HCT116 (cell line): Measurements from ENCODE around the gene PDIA3. TPM values are rescaled to one million over a fixed set of nuclear protein-coding genes. Genes with fewer than 3 reads are reported as not detected.

Source experiments
- ATAC-seq: fragments of 200-7000 bp; cut with Tn5 transposase; 2 replicates; pipeline ENCODE4 v1.9.1; 2020; ENCODE audit warnings: mild to moderate bottlenecking, moderate library complexity
- BruUV-seq: library from RNA; stranded (reverse); fragments of 400-500 nt; replicated peaks from 2 replicates; lab custom pipeline; 2021; lab: Mats Ljungman, UMichigan
- CTCF ChIA-PET: fragments of 300-600 bp; sonication (Branson Sonifier 250); formaldehyde crosslinking; loops from one replicate; lab custom pipeline; 2021; ENCODE audit warnings: antibody characterized with exemption; lab: Charles Lee
- POLR2A ChIA-PET: fragments of 300-600, 350-600 bp; sonication (Branson Sonifier 250); formaldehyde crosslinking; loops from one replicate; lab custom pipeline; 2021; ENCODE audit warnings: antibody characterized with exemption; lab: Charles Lee
- RAD21 ChIA-PET, 2 experiments: fragments of 300-600 bp; sonication (Branson Sonifier 250); formaldehyde crosslinking; loops; one replicate each; lab custom pipeline; 2023; ENCODE audit warnings: low total read pairs in 2 of 2; ENCODE audit not compliant: uncharacterized antibody in 2 of 2, unreplicated experiment in 2 of 2, low non-redundant PET in 1 of 2; lab: Charles Lee
- DNase-seq: peaks from one replicate; pipeline ENCODE4 v3.0.0-alpha.2; 2010; ENCODE audit warnings: low read depth, low spot score
- H2AFZ ChIP-seq: fragments of 200-600 bp; shearing (Covaris generic), sonication (generic); 2 replicates; pipeline ENCODE4 v1.6.1; 2017; ENCODE audit warnings: low read depth, mixed run types, mixed read lengths, antibody characterized with exemption, low read length; ENCODE audit not compliant: poor library complexity, severe bottlenecking
- H3K27ac ChIP-seq: 2 replicates; pipeline ENCODE4 v1.5.1; 2012; ENCODE audit warnings: low read depth, low read length
- H3K27me3 ChIP-seq: fragments of 200-600 bp; sonication (generic); 2 replicates; pipeline ENCODE4 v1.6.1; 2016; ENCODE audit warnings: mixed run types, low read length, mixed read lengths; ENCODE audit not compliant: insufficient read depth
- H3K36me3 ChIP-seq, 2 experiments: fragments of 200-500 bp in 1 of 2; fragments of 200-600 bp in 1 of 2; sonication (Bioruptor generic) in 1 of 2; sonication (generic) in 1 of 2; 2 replicates each; pipeline versions ENCODE4 v1.5.1 to v1.6.1; 2014 to 2016; ENCODE audit warnings: low read length in 2 of 2, inconsistent platforms in 1 of 2, mixed read lengths in 1 of 2, mixed run types in 1 of 2; ENCODE audit not compliant: insufficient read depth in 2 of 2, control insufficient read depth in 1 of 2
- H3K4me1 ChIP-seq, 2 experiments: fragments of 200-600 bp in 1 of 2; sonication (generic) in 1 of 2; 2 replicates each; pipeline versions ENCODE4 v1.5.1 to v1.6.1; 2012 to 2017; ENCODE audit warnings: low read length in 2 of 2, inconsistent platforms in 1 of 2, mild to moderate bottlenecking in 1 of 2, mixed read lengths in 1 of 2, mixed run types in 1 of 2, moderate library complexity in 1 of 2; ENCODE audit not compliant: insufficient read depth in 2 of 2, control insufficient read depth in 1 of 2
- H3K4me2 ChIP-seq: fragments of 200-600 bp; sonication (generic); 2 replicates; pipeline ENCODE4 v1.6.1; 2017; ENCODE audit warnings: mixed run types, low read length, mixed read lengths
- H3K4me3 ChIP-seq, 2 experiments: fragments of 200-600 bp in 1 of 2; sonication (generic) in 1 of 2; replicated peaks in 1 of 2; 2 replicates each; pipeline ENCODE4 v1.5.1; 2011 to 2016; ENCODE audit warnings: low read length in 2 of 2, control low read depth in 1 of 2, low read depth in 1 of 2, mild to moderate bottlenecking in 1 of 2, mixed read lengths in 1 of 2, mixed run types in 1 of 2
- H3K79me2 ChIP-seq: fragments of 200-600 bp; sonication (generic); 2 replicates; pipeline ENCODE4 v1.6.1; 2017; ENCODE audit warnings: mild to moderate bottlenecking, mixed run types, low read length, moderate library complexity, mixed read lengths; ENCODE audit not compliant: insufficient read depth
- H3K9ac ChIP-seq: fragments of 200-600 bp; sonication (generic); 2 replicates; pipeline ENCODE4 v1.6.1; 2016; ENCODE audit warnings: low read length, mixed read lengths
- H3K9me2 ChIP-seq: fragments of 200-600 bp; sonication (generic), shearing (Covaris generic); 2 replicates; pipeline ENCODE4 v1.6.1; 2017; ENCODE audit warnings: mixed run types, mild to moderate bottlenecking, moderate library complexity; ENCODE audit not compliant: insufficient read depth
- H3K9me3 ChIP-seq, 2 experiments: fragments of 200-500 bp in 1 of 2; fragments of 200-600 bp in 1 of 2; sonication (Bioruptor generic) in 1 of 2; sonication (generic) in 1 of 2; 2 replicates each; pipeline ENCODE4 v1.6.1; 2014 to 2017; ENCODE audit warnings: low read length in 2 of 2, mixed read lengths in 2 of 2, inconsistent platforms in 1 of 2, low read depth in 1 of 2, mild to moderate bottlenecking in 1 of 2, mixed run types in 1 of 2, moderate library complexity in 1 of 2; ENCODE audit not compliant: control insufficient read depth in 1 of 2, insufficient read depth in 1 of 2
- H4K20me1 ChIP-seq: fragments of 200-600 bp; sonication (generic), shearing (Covaris generic); 2 replicates; pipeline ENCODE4 v1.6.1; 2017; ENCODE audit warnings: mixed run types, mild to moderate bottlenecking, moderate library complexity; ENCODE audit not compliant: insufficient read depth
- CEBPB ChIP-seq: IDR thresholded peaks from 2 replicates; pipeline ENCODE4 v1.6.1; 2012; ENCODE audit warnings: low read depth
- EGR1 ChIP-seq: IDR thresholded peaks from 2 replicates; pipeline ENCODE4 v1.6.1; 2012; ENCODE audit warnings: low read depth
- ELF1 ChIP-seq: IDR thresholded peaks from 2 replicates; pipeline ENCODE4 v1.6.1; 2012; ENCODE audit warnings: low read depth, borderline replicate concordance
- EZH2 ChIP-seq: fragments of 200-600 bp; sonication (generic); IDR thresholded peaks from 2 replicates; pipeline ENCODE4 v1.6.1; 2017; ENCODE audit warnings: antibody characterized with exemption, mixed run types
- EZH2phosphoT487 ChIP-seq: fragments of 200-600 bp; IDR thresholded peaks from 2 replicates; pipeline ENCODE4 v1.6.1; 2018; ENCODE audit warnings: antibody characterized with exemption, borderline replicate concordance
- FOSL1 ChIP-seq: IDR thresholded peaks from 2 replicates; pipeline ENCODE4 v1.6.1; 2012; ENCODE audit warnings: low read depth
- JUND ChIP-seq: IDR thresholded peaks from 2 replicates; pipeline ENCODE4 v1.6.1; 2012
- POLR2A ChIP-seq: IDR thresholded peaks from 2 replicates; pipeline ENCODE4 v1.7.0; 2011; ENCODE audit warnings: borderline replicate concordance; ENCODE audit not compliant: insufficient read depth, insufficient read length; ENCODE audit errors: extremely low read depth
- POLR2AphosphoS5 ChIP-seq: IDR thresholded peaks from 2 replicates; pipeline ENCODE4 v1.6.1; 2011; ENCODE audit warnings: mild to moderate bottlenecking, low read depth, low read length, moderate library complexity
- RAD21 ChIP-seq: IDR thresholded peaks from 2 replicates; pipeline ENCODE4 v1.6.1; 2012; ENCODE audit warnings: low read depth, mild to moderate bottlenecking
- SIN3A ChIP-seq: IDR thresholded peaks from 2 replicates; pipeline ENCODE4 v1.6.1; 2012; ENCODE audit warnings: low read depth
- SP1 ChIP-seq: IDR thresholded peaks from 2 replicates; pipeline ENCODE4 v1.6.1; 2012; ENCODE audit warnings: low read depth
- SRF ChIP-seq: IDR thresholded peaks from 2 replicates; pipeline ENCODE4 v1.6.1; 2012; ENCODE audit warnings: low read depth
- YY1 ChIP-seq: IDR thresholded peaks from 2 replicates; pipeline ENCODE4 v1.6.1; 2011; ENCODE audit warnings: low read length, low read depth, moderate library complexity, mild to moderate bottlenecking; ENCODE audit not compliant: insufficient replicate concordance; ENCODE audit errors: extremely low read depth
- ZFX ChIP-seq: fragments of 450-650 bp; IDR thresholded peaks from 2 replicates; pipeline ENCODE4 v1.6.1; 2017
- intact Hi-C: fragments of 100-400 bp; cut with micrococcal nuclease; formaldehyde crosslinking; loops from 2 replicates; pipeline ENCODE4 v1.10.0; 2022
- total RNA-seq: library from RNA; stranded (reverse); gene quantifications from one replicate; pipeline ENCODE4 v1.2.1, GENCODE V29; 2021; ENCODE audit not compliant: unreplicated experiment
- TF ChIP-seq, protein P1 (sequence below): IDR thresholded peaks from 2 replicates; pipeline ENCODE4 v1.6.1; 2012
- TF ChIP-seq, protein P2 (sequence below): IDR thresholded peaks from 2 replicates; pipeline ENCODE4 v1.6.1; 2011; ENCODE audit warnings: mild to moderate bottlenecking, low read length, moderate library complexity; ENCODE audit not compliant: insufficient replicate concordance; ENCODE audit errors: extremely low read depth
- TF ChIP-seq, protein P3 (sequence below), 3 experiments: fragments of 200-600 bp in 1 of 3; sonication (generic) in 1 of 3; IDR thresholded peaks in 2 of 3; conservative IDR thresholded peaks in 1 of 3; 2 replicates each; pipeline ENCODE4 v1.5.1; 2012 to 2017; ENCODE audit warnings: low read depth in 2 of 3, low read length in 2 of 3, antibody characterized with exemption in 1 of 3, borderline replicate concordance in 1 of 3, control low read depth in 1 of 3, mild to moderate bottlenecking in 1 of 3, mixed read lengths in 1 of 3, mixed run types in 1 of 3, moderate library complexity in 1 of 3; ENCODE audit not compliant: insufficient read depth in 1 of 3
- TF ChIP-seq, protein P4 (sequence below): IDR thresholded peaks from 2 replicates; pipeline ENCODE4 v1.6.1; 2012; ENCODE audit warnings: low read depth

Gene PDIA3
- total RNA-seq, 1 experiment from 2014 or later, result 435 TPM

DNA sequence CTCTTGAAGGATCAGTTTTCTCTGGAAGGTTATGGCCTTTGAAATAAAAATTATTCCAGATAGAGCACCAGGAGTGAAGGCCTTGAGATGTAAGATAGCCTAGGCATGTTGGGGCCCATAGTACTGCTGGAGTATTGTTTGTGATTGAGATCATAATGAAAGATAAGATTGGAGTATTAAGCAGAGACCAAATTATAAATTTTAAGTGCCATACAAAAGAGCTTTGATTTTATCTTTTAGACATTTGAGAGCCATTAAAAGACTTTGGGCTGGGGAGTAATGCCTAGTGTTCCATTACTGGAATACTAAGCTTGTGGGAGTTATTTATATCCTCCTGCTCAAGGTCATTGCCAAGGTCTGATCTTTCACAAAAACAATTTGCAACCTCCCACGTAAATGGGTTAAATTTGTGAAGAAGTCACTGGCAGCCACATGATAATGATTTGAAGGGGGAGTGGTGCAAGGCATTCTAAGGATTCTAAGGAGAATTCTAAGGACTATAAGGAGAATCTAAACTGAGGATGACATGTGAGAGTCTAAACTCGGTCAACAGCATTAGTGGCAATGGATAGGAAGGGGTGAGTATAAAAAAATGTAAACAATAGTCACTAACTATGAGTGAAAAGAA lies 17.7 kb downstream of the PDIA3 start:
- TF ChIP-seq, protein P1, sequence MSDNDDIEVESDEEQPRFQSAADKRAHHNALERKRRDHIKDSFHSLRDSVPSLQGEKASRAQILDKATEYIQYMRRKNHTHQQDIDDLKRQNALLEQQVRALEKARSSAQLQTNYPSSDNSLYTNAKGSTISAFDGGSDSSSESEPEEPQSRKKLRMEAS, result no peak
- TF ChIP-seq ELF1 (no peak), SP1 (no peak), JUND (no peak), EZH2 (no peak), ZFX (no peak), SIN3A (no peak), RAD21 (no peak), POLR2AphosphoS5 (no peak), FOSL1 (no peak), YY1 (no peak), SRF (no peak), POLR2A (no peak), EZH2phosphoT487 (no peak), EGR1 (no peak), CEBPB (no peak)
- TF ChIP-seq, protein P2, sequence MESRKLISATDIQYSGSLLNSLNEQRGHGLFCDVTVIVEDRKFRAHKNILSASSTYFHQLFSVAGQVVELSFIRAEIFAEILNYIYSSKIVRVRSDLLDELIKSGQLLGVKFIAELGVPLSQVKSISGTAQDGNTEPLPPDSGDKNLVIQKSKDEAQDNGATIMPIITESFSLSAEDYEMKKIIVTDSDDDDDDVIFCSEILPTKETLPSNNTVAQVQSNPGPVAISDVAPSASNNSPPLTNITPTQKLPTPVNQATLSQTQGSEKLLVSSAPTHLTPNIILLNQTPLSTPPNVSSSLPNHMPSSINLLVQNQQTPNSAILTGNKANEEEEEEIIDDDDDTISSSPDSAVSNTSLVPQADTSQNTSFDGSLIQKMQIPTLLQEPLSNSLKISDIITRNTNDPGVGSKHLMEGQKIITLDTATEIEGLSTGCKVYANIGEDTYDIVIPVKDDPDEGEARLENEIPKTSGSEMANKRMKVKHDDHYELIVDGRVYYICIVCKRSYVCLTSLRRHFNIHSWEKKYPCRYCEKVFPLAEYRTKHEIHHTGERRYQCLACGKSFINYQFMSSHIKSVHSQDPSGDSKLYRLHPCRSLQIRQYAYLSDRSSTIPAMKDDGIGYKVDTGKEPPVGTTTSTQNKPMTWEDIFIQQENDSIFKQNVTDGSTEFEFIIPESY, result no peak
- TF ChIP-seq, protein P3, sequence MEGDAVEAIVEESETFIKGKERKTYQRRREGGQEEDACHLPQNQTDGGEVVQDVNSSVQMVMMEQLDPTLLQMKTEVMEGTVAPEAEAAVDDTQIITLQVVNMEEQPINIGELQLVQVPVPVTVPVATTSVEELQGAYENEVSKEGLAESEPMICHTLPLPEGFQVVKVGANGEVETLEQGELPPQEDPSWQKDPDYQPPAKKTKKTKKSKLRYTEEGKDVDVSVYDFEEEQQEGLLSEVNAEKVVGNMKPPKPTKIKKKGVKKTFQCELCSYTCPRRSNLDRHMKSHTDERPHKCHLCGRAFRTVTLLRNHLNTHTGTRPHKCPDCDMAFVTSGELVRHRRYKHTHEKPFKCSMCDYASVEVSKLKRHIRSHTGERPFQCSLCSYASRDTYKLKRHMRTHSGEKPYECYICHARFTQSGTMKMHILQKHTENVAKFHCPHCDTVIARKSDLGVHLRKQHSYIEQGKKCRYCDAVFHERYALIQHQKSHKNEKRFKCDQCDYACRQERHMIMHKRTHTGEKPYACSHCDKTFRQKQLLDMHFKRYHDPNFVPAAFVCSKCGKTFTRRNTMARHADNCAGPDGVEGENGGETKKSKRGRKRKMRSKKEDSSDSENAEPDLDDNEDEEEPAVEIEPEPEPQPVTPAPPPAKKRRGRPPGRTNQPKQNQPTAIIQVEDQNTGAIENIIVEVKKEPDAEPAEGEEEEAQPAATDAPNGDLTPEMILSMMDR (IDR thresholded peaks at IDR 0.05 in 2 of 3, conservative IDR thresholded peaks at IDR 0.05 in 1 of 3; ENCODE audit: borderline replicate concordance in 1 of 3, insufficient read depth in 1 of 3, low read depth in 2 of 3, low read length in 2 of 3), result no peak
- TF ChIP-seq, protein P4, sequence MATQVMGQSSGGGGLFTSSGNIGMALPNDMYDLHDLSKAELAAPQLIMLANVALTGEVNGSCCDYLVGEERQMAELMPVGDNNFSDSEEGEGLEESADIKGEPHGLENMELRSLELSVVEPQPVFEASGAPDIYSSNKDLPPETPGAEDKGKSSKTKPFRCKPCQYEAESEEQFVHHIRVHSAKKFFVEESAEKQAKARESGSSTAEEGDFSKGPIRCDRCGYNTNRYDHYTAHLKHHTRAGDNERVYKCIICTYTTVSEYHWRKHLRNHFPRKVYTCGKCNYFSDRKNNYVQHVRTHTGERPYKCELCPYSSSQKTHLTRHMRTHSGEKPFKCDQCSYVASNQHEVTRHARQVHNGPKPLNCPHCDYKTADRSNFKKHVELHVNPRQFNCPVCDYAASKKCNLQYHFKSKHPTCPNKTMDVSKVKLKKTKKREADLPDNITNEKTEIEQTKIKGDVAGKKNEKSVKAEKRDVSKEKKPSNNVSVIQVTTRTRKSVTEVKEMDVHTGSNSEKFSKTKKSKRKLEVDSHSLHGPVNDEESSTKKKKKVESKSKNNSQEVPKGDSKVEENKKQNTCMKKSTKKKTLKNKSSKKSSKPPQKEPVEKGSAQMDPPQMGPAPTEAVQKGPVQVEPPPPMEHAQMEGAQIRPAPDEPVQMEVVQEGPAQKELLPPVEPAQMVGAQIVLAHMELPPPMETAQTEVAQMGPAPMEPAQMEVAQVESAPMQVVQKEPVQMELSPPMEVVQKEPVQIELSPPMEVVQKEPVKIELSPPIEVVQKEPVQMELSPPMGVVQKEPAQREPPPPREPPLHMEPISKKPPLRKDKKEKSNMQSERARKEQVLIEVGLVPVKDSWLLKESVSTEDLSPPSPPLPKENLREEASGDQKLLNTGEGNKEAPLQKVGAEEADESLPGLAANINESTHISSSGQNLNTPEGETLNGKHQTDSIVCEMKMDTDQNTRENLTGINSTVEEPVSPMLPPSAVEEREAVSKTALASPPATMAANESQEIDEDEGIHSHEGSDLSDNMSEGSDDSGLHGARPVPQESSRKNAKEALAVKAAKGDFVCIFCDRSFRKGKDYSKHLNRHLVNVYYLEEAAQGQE, result no peak
- Histone ChIP-seq H3K9ac (no peak overlapping the region), H3K4me1 (no peaks in the 10 kb centered on the region), H3K27ac (no peak overlapping the region), H4K20me1 (no peaks in the 10 kb centered on the region), H3K79me2 (peaks cover 23% of the 10 kb centered on the region), H2AFZ (no peak overlapping the region), H3K4me3 (no peak overlapping the region), H3K9me2 (no peaks in the 10 kb centered on the region), H3K9me3 (no peaks in the 10 kb centered on the region), H3K36me3 (peaks cover 45 to 58% of the 10 kb centered on the region in 2 experiments), H3K27me3 (no peaks in the 10 kb centered on the region), H3K4me2 (no peak overlapping the region)
- no peak for DNase-seq
- intact Hi-C loops, result no loop called here
- BruUV-seq, result no TSS peak
- RAD21 ChIA-PET, result no interaction called here
- CTCF ChIA-PET, result no interaction called here
- no peak for ATAC-seq
- POLR2A ChIA-PET, result no interaction called here
